ENCODE data around the gene PGAP6. TPM values are rescaled to one million over a fixed set of nuclear protein-coding genes. Genes with fewer than 3 reads are reported as not detected.

The PGAP6 gene
- total and polyA plus RNA-seq, 7 experiments from 2014 or later: 17.0 to 107 (median 52.4) TPM

GRCh38 chr16:376817-377418 lies 4.9 kb downstream of the PGAP6 start:
- Histone ChIP-seq H3K36me3 (ENCODE audit: control insufficient read depth in 2 of 3, insufficient read depth in 3 of 3, low read length in 3 of 3) (peaks cover 0 to 62% (median 8%) of the 10 kb centered on the region in 3 experiments), H3K9me3 (ENCODE audit: control insufficient read depth in 2 of 3, low read length in 3 of 3) (no peaks in the 10 kb centered on the region), H3K27ac (ENCODE audit: low read depth, low read length) (no peak overlapping the region), H3K27me3 (ENCODE audit: control insufficient read depth in 2 of 2, insufficient read depth in 2 of 2, low read length in 2 of 2) (no peaks in the 10 kb centered on the region), H3K4me1 (ENCODE audit: control insufficient read depth in 2 of 2, insufficient read depth in 2 of 2, low read length in 2 of 2) (peaks cover 7 to 10% of the 10 kb centered on the region in 2 donors), H3K4me3 (ENCODE audit: low read length) (no peak overlapping the region)
- H3K27ac Mint-ChIP-seq: peak overlapping the region in 1 of 9 donors; percentile 41
- POLR2A ChIA-PET: no interaction called here
- intact Hi-C loops (cut with micrococcal nuclease): no loop called here
- peaks cover 0 to 6% (median 0%) of the 10 kb centered on the region in 5 donors for H3K36me3 Mint-ChIP-seq
- peaks cover 2 to 28% (median 8%) of the 10 kb centered on the region in 7 donors for H3K4me1 Mint-ChIP-seq
- DNase-seq (no peak), ATAC-seq (no peak)
- no peaks in the 10 kb centered on the region for H3K27me3 Mint-ChIP-seq
- no peaks in the 10 kb centered on the region for H3K9me3 Mint-ChIP-seq
- CTCF ChIA-PET: interaction anchor here (1.6 kb wide), 1 partner anchor 15 kb away, joined by 6 read pairs; no protein-coding TSS in a partner anchor
- no peak overlapping the region for H3K4me3 Mint-ChIP-seq

- Histone ChIP-seq H3K36me3 (ENCODE audit: control insufficient read depth in 2 of 3, insufficient read depth in 3 of 3, low read length in 3 of 3) (peaks cover 0 to 68% (median 8%) of the 10 kb centered on the region in 3 experiments), H3K9me3 (ENCODE audit: control insufficient read depth in 2 of 3, low read length in 3 of 3) (no peaks in the 10 kb centered on the region), H3K27ac (ENCODE audit: low read depth, low read length) (no peak overlapping the region), H3K4me1 (ENCODE audit: control insufficient read depth in 2 of 2, insufficient read depth in 2 of 2, low read length in 2 of 2) (peaks cover 7 to 10% of the 10 kb centered on the region in 2 donors), H3K4me3 (ENCODE audit: low read length) (no peak overlapping the region), H3K27me3 (ENCODE audit: control insufficient read depth in 2 of 2, insufficient read depth in 2 of 2, low read length in 2 of 2) (no peaks in the 10 kb centered on the region)
- DNase-seq (no peak), ATAC-seq (no peak)
- Mint-ChIP-seq H3K36me3 (peaks cover 0 to 9% (median 0%) of the 10 kb centered on the region in 5 donors), H3K4me3 (no peak overlapping the region), H3K27ac (no peak overlapping the region), H3K27me3 (no peaks in the 10 kb centered on the region), H3K4me1 (peaks cover 4 to 31% (median 9%) of the 10 kb centered on the region in 7 donors), H3K9me3 (no peaks in the 10 kb centered on the region)
- CTCF ChIA-PET: interaction anchor here (1.6 kb wide), 1 partner anchor 14 kb away, joined by 6 read pairs; no protein-coding TSS in a partner anchor
- intact Hi-C loops (cut with micrococcal nuclease): no loop called here
- POLR2A ChIA-PET: no interaction called here
Measured at GRCh38 chr16:375927-376816, 5.6 kb downstream of the PGAP6 start.

GRCh38 chr16:375212-375611 lies 6.6 kb downstream of the PGAP6 start:
- peaks cover 0 to 9% (median 4%) of the 10 kb centered on the region in 5 donors for H3K36me3 Mint-ChIP-seq
- H3K4me1 ChIP-seq (ENCODE audit: control insufficient read depth in 2 of 2, insufficient read depth in 2 of 2, low read length in 2 of 2): peaks cover 11 to 16% of the 10 kb centered on the region in 2 donors
- intact Hi-C loops (cut with micrococcal nuclease): no loop called here

GRCh38 chr16:374616-374926 lies 7.2 kb downstream of the PGAP6 start:
- H3K4me1 Mint-ChIP-seq: peaks cover 4 to 35% (median 11%) of the 10 kb centered on the region in 7 donors

More at GRCh38 chr16:375212-375611, 6.6 kb downstream of the PGAP6 start:
- H3K4me3 ChIP-seq (ENCODE audit: low read length): no peak overlapping the region
- H3K36me3 ChIP-seq (ENCODE audit: control insufficient read depth in 2 of 3, insufficient read depth in 3 of 3, low read length in 3 of 3): peaks cover 0 to 66% (median 8%) of the 10 kb centered on the region in 3 experiments
- H3K9me3 ChIP-seq (ENCODE audit: control insufficient read depth in 2 of 3, low read length in 3 of 3): no peaks in the 10 kb centered on the region
- no peak overlapping the region for H3K4me3 Mint-ChIP-seq
- ATAC-seq (no peak), DNase-seq (no peak)
- no peak overlapping the region for H3K27ac Mint-ChIP-seq
- no peaks in the 10 kb centered on the region for H3K27me3 ChIP-seq (ENCODE audit: control insufficient read depth in 2 of 2, insufficient read depth in 2 of 2, low read length in 2 of 2)
- CTCF ChIA-PET: no interaction called here
- no peaks in the 10 kb centered on the region for H3K9me3 Mint-ChIP-seq
- H3K27me3 Mint-ChIP-seq: no peaks in the 10 kb centered on the region
- peaks cover 9 to 37% (median 15%) of the 10 kb centered on the region in 7 donors for H3K4me1 Mint-ChIP-seq
- POLR2A ChIA-PET: no interaction called here
- H3K27ac ChIP-seq (ENCODE audit: low read depth, low read length): no peak overlapping the region

GRCh38 chr16:373848-374615 lies 7.7 kb downstream of the PGAP6 start:
- Histone ChIP-seq H3K4me1 (ENCODE audit: control insufficient read depth in 2 of 2, insufficient read depth in 2 of 2, low read length in 2 of 2) (peaks cover 10 to 14% of the 10 kb centered on the region in 2 donors), H3K36me3 (ENCODE audit: control insufficient read depth in 2 of 3, insufficient read depth in 3 of 3, low read length in 3 of 3) (peaks cover 0 to 69% (median 8%) of the 10 kb centered on the region in 3 experiments), H3K4me3 (ENCODE audit: low read length) (no peak overlapping the region), H3K27ac (ENCODE audit: low read depth, low read length) (no peak overlapping the region), H3K9me3 (ENCODE audit: control insufficient read depth in 2 of 3, low read length in 3 of 3) (no peaks in the 10 kb centered on the region), H3K27me3 (ENCODE audit: control insufficient read depth in 2 of 2, insufficient read depth in 2 of 2, low read length in 2 of 2) (no peaks in the 10 kb centered on the region)
- Mint-ChIP-seq H3K4me3 (no peak overlapping the region), H3K9me3 (no peaks in the 10 kb centered on the region), H3K27me3 (no peaks in the 10 kb centered on the region), H3K36me3 (peaks cover 0 to 9% (median 4%) of the 10 kb centered on the region in 5 donors), H3K4me1 (peaks cover 4 to 33% (median 12%) of the 10 kb centered on the region in 7 donors), H3K27ac (peak overlapping the region in 1 of 9 donors; percentile 67)
- ChIA-PET POLR2A (interaction anchor here (1.0 kb wide), 1 partner anchor 10 kb away, joined by 3 read pairs; no protein-coding TSS in a partner anchor), CTCF (no interaction called here)
- DNase-seq (no peak), ATAC-seq (no peak)
- intact Hi-C loops (cut with micrococcal nuclease): loop anchor here (5.0 kb wide), 2 partner anchors 153 to 237 kb away; partner anchors contain the start of genes CAPN15 (in 1 of the 2) and NPRL3 (in 1 of the 2)

More at GRCh38 chr16:374616-374926, 7.2 kb downstream of the PGAP6 start:
- POLR2A ChIA-PET: no interaction called here
- Histone ChIP-seq H3K4me3 (ENCODE audit: low read length) (no peak overlapping the region), H3K27me3 (ENCODE audit: control insufficient read depth in 2 of 2, insufficient read depth in 2 of 2, low read length in 2 of 2) (no peaks in the 10 kb centered on the region), H3K27ac (ENCODE audit: low read depth, low read length) (no peak overlapping the region), H3K9me3 (ENCODE audit: control insufficient read depth in 2 of 3, low read length in 3 of 3) (no peaks in the 10 kb centered on the region), H3K4me1 (ENCODE audit: control insufficient read depth in 2 of 2, insufficient read depth in 2 of 2, low read length in 2 of 2) (peaks cover 13 to 16% of the 10 kb centered on the region in 2 donors), H3K36me3 (ENCODE audit: control insufficient read depth in 2 of 3, insufficient read depth in 3 of 3, low read length in 3 of 3) (peaks cover 0 to 66% (median 8%) of the 10 kb centered on the region in 3 experiments)
- H3K36me3 Mint-ChIP-seq: peaks cover 0 to 9% (median 4%) of the 10 kb centered on the region in 5 donors
- no peak overlapping the region for H3K4me3 Mint-ChIP-seq
- intact Hi-C loops (cut with micrococcal nuclease): loop anchor here (5.0 kb wide), 2 partner anchors 153 to 237 kb away; partner anchors contain the start of genes CAPN15 (in 1 of the 2) and NPRL3 (in 1 of the 2)
- DNase-seq (no peak), ATAC-seq (no peak)
- H3K27me3 Mint-ChIP-seq: no peaks in the 10 kb centered on the region
- CTCF ChIA-PET: no interaction called here
- H3K9me3 Mint-ChIP-seq: no peaks in the 10 kb centered on the region
- no peak overlapping the region for H3K27ac Mint-ChIP-seq

- H3K4me3 Mint-ChIP-seq: no peak overlapping the region
Measured at GRCh38 chr16:373020-373598, 8.7 kb downstream of the PGAP6 start.

More at GRCh38 chr16:373020-373598, 8.7 kb downstream of the PGAP6 start:
- CTCF ChIA-PET: no interaction called here
- POLR2A ChIA-PET: interaction anchor here (1.0 kb wide), 1 partner anchor 11 kb away, joined by 3 read pairs; no protein-coding TSS in a partner anchor
- peaks cover 0 to 78% (median 8%) of the 10 kb centered on the region in 3 experiments for H3K36me3 ChIP-seq (ENCODE audit: control insufficient read depth in 2 of 3, insufficient read depth in 3 of 3, low read length in 3 of 3)
- DNase-seq: no peak
- no peak for ATAC-seq
- peaks cover 4 to 26% (median 12%) of the 10 kb centered on the region in 7 donors for H3K4me1 Mint-ChIP-seq
- H3K27me3 ChIP-seq (ENCODE audit: control insufficient read depth in 2 of 2, insufficient read depth in 2 of 2, low read length in 2 of 2): no peaks in the 10 kb centered on the region
- H3K9me3 ChIP-seq (ENCODE audit: control insufficient read depth in 2 of 3, low read length in 3 of 3): no peaks in the 10 kb centered on the region
- intact Hi-C loops (cut with micrococcal nuclease): loop anchor here (5.0 kb wide), 2 partner anchors 154 to 236 kb away; partner anchors contain the start of genes CAPN15 (in 1 of the 2) and NPRL3 (in 1 of the 2)
- H3K36me3 Mint-ChIP-seq: peaks cover 0 to 9% (median 4%) of the 10 kb centered on the region in 5 donors
- peak overlapping the region in 4 of 9 donors; percentile 67 to 76 (median 73) for H3K27ac Mint-ChIP-seq
- peaks cover 10 to 14% of the 10 kb centered on the region in 2 donors for H3K4me1 ChIP-seq (ENCODE audit: control insufficient read depth in 2 of 2, insufficient read depth in 2 of 2, low read length in 2 of 2)
- H3K4me3 ChIP-seq (ENCODE audit: low read length): no peak overlapping the region
- no peaks in the 10 kb centered on the region for H3K9me3 Mint-ChIP-seq
- no peaks in the 10 kb centered on the region for H3K27me3 Mint-ChIP-seq
- H3K27ac ChIP-seq (ENCODE audit: low read depth, low read length): no peak overlapping the region
